SHP77 treated with DMSO at 0.1 percent for 48 hours (cell line): ENCODE results near the gene PIMREG.

Experiments
- DNase-seq: peaks from one replicate; lab custom pipeline; 2025; lab: John Stamatoyannopoulos, UW

PIMREG gene

DNA sequence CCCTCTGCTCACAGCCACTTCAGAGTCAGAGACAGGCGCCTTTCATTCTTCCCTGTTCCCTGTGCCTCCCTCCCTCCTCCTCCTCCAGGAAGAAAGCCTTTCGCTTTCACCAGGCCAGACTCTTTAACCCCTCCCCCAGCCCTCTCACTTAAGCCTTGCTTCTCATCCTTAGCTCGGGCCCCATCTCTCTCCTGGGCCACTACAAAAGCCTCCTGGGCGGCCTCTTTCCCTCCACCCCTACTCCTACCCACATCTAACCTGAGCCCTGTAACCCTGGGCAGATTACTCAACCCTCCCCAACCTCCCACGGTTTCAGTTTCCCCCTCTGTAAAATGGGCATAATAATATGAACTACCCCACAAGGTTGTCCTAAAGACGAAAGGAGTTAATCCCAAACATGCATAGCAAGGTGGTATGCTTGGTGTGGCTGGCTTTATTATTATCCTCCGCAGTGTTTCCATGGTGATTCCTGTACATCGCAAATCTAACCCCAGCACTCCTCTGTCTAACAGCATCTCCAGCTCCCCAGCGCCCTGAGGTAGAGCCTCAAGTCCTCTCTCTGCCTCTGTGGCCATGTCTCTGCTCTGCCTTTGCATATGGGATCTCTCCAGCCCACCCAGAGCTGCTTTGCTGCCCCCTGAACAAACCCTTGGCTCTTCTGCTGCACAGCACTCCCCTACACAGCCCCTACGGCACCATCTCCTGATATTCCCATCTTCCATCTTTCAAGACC is 17.7 kb downstream of the PIMREG start:
- no peak for DNase-seq

DNA sequence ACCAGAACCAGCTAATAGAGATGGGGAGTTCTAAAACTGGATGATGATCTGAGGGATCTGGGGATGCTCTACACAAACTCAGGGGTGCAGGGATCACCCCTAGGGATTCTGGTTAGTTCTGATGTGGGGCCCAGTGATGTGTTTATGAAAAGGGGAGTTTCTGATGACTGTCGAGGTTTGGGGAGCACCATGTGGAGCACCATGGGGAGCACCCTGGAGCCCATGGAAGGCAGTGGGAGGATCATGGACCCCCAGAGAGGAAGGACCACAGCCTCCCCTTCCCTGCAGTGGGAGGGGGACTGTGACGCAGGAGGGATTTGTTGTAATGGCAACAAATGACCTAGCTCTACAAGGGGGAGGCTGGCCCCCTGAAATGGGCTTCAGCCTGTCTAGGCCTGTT is 18.4 kb downstream of the PIMREG start:
- DNase-seq: no peak

DNA sequence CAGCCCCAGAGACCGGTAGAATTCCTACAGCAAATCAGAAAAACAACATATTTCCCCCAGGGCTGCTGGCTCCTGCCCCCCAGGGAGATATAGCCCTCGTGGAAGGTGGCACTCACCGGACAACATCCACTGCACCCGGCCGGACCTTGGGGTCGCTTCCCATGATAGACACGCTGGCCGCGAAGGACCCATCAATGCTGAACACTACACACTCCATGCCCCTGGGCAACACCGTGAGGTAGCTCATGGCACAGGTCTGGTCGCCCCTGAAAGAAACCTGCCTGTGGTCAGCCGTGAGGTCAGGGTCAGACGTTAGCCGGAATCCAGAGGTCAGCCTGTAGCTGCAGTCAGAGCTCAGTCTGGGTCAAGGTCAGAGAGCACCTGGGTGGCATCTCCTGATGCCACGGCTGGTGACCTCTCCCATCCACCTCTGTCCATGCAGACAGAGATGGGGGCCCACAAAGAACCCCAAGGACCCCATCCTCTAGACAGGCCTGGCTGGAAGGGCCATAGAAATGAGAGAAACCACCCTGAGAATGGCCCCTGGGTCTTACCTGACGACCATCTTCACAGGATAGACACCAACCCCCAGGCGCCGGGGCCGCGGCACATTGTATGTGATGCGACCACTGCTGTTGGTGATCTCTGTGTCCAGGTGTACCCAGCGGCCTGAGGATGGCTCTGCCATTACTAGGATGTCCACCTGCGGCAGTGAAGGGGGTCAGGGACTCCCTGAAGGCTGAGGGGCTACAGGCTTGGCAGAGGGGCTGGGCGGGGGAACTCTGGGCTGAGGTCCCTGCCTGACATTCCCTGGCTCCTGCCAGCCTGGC is 19.6 kb downstream of the PIMREG start:
- no peak for DNase-seq

DNA sequence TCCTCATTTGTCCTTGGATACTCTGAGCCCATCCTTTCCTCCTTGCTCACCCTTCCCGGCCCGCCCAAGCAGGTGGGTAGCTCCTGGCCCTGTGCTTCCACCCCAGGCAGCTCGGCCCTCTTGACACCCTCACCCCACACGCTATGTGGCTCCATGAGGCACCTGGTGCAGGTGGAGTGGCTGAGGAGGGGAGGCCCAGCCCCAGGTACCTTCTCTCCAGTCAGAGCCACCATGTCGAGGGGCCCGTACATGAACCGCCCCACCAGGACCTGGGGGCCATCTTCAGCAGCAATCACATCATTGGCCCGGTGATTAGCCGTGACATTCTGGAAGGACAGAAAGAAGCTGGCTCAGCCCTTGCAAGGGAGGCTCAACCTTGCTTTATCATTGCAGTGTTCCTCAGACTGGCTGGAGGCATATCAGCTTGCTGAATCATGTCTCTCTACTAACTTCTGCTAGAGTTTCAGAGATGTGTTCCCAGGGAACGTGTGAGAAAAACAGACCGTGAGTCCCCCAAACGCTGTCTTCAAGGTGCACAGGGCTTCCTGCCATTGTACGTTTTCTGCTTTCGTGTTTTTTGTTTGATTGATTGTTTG is 20.3 kb downstream of the PIMREG start:
- DNase-seq: no peak

DNA sequence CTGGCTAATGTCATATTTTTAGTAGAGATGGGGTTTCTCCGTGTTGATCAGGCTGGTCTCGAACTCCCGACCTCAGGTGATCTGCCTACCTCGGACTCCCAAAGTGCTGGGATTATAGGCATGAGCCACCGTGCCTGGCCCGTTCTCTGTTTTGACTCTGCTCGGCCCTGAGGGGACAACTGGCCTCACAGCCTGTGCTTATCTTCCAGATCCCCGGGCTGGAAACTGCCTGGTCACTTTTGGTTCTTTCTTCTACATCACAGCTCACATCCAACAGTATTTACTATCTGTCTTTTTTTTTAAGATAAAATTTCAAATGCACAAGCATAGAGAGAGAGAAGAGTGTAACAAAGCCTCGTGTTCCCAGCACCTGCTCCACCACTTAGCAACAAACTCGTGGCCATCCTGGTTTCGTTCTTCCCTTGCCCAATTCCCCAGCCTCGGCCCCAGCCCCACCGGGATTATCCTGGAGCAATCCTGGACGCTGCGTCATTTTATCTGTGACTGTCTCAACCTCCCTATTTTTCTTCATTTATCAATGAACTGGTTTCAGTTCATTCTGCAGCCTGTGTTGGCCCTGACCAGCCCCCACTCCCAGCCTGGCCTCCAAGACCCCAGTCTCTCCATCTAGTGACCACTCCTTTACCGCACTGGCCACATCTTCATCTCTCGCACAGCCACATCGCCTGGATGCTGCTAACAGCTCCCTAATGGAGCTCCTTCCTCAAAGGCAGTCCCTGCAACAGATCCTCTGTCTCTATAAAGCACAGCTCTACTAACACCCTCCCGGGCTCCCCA is 21.1 kb downstream of the PIMREG start:
- DNase-seq: no peak

DNA sequence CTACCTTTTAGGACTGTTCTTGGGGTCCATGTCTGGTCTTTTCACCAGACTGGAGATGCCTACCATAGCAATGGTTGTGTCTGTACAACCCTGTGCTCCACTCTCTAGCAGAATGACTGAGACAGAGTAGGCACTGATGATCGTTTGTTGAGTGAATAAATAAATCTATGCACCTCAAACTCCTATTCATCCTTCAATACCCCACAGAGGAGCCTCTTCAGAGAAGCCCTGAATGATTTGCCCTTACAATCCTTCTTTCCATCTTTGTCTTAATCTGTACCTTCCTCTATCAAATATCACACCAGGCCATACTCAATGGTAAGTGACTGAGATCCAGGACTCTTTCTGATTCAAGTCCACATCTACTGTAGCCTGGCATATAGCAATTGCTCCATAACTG is 23.3 kb downstream of the PIMREG start:
- DNase-seq: no peak

DNA sequence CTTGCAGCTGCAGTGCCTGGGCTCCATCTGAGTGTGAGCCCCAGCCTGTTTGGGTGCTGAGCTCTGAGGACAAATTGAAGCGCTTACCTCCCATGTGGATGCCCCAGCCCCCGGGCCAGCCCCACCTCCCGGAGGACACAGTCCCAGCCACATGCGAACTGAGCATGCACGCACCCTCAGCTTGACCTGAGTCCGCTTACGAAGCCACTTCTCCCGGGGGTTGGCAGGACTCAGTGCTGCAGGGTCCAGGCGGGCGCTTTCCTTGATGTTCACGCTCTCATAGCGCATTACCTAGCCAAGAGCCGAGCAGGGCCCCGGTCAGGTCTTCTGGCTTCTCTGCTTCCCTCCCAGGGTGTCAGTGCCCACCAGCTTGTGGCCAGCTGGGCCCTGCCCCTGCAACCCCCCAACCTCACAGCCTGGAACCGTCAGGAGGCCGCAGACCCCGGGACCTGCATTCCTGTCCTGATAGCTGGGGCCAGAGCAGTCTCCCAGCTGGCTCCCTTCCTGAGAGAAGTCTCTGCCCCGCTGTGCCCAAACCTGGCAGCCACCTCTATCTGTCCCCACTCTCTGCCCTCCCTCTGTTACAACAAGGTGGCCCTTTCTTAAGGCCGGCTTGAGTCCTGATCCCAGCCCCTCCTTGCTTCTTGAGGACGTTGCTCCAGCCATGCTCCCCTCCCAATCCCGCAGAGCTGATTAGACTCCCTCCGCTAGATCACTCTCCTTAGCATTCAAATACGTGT is 24.0 kb downstream of the PIMREG start:
- no peak for DNase-seq

DNA sequence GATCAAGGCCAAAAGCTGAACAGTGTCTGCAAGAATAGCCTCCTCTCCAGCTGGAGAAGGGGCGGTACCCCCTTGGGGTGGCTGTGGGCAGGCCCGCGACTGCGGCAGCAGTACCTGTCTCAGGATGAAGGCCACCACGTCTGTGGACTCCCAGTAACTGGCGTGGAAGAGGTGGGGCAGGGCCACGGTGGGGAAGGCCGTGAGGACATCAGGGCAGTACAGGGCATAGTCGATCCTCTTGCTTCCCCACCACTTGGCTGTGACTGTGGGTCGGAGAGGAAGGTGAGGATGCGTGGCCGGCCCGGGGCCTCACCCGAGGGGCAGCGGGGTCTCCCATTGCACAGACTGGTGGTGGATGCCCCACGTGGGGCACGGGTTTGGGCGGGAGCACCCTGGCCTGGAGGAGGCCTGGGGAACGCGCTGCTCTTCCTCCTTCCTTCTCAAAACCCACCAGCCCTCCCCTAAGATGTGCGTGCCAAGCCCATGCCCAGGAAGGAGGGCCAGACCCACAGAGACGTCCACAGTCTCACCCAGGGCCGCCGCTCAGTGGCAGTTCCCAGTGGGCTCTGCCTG is 26.0 kb downstream of the PIMREG start:
- no peak for DNase-seq

DNA sequence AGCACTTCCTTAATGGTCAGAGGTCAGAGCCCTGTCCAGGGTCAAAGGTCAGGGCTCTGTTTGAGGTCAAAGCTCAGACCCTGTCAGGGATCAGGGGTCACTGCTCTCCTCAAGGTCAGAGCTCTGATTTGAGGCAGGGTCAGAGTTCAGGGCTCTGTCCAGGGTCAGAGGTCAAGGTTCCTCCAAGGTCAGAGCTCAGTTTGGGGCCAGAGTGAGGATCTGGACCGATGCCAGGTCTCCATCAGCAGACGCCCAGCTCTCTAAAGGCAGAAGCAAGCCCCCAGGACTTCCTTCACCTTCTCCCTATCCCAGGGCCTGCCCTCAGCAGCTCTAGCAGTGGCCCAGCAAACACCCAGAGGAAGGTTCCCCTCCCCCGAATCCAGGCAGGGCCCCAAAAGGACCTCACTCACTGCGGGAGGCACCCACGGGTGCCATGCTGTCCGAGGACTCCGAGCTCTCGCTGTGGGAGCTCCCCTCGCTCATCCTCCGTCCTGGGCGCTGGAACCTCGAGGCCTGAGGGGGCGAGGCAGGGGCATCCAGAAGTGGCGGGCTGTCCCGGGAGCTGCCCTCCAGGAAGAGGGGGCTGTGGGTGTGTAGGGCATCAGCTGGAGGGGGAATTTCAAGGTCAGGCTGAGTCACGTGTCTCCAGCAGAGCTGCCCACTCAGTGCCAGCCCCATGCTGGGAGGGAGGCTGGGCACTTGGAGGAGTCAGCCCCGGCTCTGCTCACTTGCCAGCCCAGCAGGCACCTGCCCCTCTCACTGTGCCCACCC is 26.7 kb downstream of the PIMREG start:
- no peak for DNase-seq

DNA sequence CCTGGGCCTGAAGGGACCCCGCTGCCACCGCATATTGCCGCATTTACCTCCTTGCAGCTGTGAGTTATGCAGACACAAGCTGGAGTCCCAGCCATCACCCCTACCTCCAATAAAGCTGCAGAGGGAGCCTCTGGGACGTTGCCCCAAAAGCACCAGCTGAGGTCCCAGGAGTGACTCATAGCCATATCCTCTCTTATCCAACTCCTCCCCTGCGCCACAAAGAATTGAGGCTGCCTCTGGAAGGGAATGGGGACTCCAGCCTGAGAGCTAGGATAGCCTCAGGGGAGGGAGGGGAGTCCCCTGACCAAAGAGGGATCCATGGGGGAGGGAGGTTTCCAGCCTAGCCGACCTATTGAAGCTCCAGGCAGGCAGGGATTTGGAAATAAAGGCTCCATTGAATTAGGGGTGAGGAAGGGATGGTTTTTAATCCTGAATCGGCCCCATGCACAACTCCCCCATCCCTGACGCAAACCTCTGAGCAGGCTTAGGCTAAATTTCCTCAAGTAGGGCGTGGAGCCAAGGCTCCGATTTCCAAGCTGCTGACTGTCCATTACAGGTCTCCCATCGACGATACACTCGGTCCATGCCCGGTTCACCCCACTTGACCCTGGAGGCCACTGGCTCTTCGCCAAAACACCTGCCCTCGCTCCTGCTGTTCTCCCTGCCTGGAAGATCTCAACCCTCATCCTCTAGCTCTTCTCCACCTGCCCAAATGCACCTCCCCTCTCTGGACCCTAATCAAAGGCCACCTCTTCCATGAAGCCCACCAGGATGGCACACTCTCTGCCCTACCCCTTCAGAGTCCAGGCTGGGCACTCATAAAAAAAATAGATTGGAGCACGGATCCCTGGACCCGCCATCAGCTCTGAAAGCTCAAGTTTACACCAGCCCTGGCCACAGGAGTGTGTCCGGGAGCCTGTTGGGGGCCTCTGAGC is 27.5 kb downstream of the PIMREG start:
- DNase-seq: no peak

DNA sequence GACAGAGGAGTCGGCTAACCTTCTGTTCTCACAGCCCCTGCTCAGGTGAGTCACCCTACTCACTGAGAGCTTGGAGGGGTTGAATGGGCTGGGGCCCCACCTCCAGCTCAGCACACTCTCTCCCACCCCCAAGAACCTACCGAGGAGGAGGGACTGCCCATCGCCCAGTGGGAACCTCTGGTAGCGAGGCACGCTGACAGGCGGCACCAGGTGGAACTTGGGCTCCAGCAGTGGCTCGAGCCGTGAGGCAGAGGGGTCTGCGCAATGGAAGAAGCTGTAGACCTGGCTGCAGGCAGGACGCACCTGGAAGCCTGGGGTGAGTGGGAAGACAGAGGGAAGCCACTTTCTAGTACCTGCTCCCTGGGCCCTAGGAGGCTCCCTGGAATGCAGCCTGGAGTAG is 28.3 kb downstream of the PIMREG start:
- no peak for DNase-seq

DNA sequence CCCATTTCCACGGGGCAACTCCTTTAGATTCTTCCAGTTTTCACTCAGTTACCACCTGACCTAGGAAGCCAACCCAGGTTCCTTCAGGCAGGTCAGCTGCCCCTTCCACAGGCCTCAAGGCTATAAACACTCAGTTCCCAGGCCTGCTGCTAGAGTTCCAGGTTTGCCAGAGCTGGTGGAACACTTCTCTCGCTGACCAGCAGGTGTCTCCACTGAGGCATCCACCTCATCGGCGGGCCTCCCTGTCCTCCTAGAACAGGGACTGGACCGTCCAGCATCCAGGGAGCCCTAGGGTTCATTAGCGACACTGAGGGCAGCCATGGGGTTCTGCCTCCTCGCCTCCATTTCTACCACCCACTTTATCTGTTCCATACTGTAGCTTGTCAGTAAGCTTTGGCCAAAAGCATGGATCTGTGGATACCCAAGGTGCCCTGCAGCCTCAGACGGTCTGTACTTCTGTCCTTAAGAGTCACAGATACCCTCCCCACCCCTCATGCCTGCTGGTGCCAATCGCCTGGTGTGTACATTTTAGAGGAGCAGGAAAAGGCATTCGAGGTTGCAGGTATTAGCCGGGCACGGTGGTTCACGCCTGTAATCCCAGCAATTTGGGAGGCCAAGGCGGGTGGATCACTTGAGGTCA is 29.0 kb downstream of the PIMREG start:
- DNase-seq: peak; percentile 33

DNA sequence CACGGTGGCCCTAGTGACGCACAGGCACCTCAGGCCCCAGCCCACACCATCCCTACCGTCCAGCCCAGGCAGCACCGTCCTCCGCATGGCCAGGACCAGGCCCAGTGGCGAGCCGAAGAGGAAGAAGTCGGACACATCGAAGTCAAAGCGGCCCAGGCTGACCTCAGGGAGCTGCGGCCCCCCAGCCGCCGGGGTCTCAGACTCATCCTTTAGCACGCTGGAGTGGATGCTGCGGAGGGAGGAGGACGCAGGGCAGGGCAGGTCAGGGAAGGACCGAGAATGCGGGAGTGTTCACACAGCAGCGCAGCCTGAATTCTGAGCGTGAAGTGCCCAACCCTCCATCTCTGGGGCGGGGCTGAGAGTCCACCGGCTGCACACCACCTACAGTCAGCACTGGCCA is 30.1 kb downstream of the PIMREG start:
- no peak for DNase-seq

DNA sequence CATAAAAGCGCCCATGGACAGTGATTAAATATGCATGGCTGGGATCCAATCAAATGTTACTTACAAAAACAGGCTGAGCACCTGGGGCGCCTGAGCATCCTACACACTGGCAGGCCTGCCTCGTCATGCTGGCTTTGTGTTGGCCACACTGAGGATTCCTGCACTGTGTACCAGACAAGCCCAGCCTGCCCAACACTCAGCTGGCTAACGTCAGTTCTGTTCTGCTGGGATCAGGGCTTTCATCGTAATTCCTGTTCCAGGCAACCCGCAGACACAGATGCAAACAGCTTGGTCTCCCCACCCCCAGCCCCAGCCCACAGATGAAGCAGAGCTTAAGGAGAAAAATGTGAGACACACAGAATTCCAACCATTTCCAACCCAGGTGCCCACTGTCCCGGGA is 30.7 kb downstream of the PIMREG start:
- no peak for DNase-seq

DNA sequence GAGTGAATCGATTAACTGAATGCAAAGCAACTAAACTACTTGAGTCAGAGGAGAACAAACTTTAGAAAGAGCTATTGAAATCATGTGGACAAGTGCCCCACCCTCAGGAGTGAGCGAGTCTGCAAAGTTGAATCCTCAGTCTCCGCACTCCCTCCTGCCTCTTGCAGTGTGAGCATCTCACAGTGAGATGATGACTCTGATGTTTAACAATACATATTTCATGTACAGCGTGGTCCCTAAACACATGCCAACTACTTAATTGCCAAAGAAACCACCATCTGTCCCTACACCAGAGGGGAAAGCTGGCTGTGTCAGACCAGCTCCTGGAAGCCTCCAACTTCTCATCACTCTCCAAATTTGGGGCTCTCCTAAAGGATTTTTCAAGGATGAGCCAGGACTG is 31.2 kb downstream of the PIMREG start:
- DNase-seq: no peak

DNA sequence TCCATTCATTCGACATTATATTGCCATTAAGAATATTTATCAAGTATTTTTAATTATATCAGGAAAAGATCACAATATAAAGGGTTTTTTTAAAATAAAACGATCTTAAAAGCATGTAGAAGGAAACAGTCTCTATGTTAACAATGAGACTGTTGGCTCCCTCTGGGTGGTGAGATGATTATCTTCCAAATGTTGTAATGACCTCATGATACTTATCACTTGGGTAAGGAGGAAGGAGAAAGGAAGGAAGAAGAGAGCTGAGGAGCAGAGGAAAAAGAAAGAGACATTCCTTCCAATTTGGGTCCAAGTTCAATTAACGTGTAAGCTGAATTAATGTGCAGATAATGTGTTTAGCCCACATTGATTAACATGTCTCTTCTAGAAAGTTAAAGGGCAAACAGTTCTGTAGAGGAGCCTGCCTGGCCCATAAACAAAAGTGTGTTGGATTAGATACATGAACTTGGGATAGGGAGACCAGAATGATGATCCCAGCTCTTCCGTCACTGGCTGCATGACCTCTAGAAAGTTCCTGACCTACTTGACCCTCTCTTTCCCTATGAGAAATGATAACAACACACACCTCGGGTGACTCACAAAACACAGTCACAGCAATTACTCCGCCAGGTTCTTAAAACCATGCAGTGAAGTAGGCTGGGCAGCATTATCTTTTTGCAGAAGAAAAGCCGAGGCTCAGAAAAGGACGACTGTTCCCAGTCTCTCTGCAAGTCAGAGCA is 32.0 kb downstream of the PIMREG start:
- DNase-seq: no peak

DNA sequence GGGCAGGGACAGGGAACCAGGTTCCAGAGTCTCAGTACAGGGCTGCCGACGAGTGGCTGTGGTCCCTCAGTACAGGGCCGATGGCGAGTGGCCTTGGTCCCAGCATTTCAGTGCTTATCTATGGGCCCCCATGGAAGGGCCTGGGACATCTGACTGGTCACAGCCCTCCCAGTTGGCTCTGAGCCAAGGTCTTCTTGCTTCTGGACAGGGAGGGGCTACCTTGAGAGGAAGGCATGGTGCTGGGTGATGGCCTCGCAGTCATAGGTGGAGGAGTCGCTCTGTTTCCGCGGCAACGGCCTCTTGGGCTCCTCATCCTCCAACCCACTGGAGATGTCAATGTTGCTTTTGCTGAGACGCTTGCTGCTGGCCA is 32.5 kb downstream of the PIMREG start:
- DNase-seq: no peak

DNA sequence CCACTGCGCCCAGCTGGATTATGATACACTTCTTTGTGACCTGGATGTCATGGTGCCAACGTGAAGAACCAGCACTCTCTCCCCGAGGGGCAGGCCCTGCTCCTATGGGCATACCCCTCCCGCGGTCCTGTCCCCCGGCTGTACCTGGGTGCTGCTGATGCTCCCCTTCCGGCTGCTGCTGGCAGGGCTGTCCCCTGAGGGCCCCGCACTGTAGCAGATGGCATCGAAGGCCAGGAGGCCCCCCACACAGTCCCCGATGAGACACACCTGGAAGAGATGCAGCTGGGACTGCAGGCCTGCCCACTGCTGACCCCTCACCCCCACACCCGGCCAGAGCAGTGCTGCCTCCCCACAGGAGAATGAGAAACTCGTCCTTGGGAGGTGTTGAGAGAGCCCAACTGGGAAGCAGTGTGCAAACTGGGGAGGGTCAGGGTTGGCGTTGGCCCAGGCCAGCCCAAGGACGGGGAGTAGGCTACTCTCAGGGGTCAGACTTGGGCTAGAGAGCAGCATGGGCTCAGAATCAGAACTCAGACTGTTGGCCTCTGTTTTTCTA is 33.7 kb downstream of the PIMREG start:
- no peak for DNase-seq
